ENCODE results near the gene SEPTIN1. TPM values are rescaled to one million over a fixed set of nuclear protein-coding genes. Genes with fewer than 3 reads are reported as not detected.
"Not testable (repeated sequence)": the region's sequence is repeated elsewhere in the genome, so short reads cannot be mapped to it uniquely, and the experiment has no call there.

Gene SEPTIN1
- total and polyA plus RNA-seq, 2 of the 4 experiments (the other 2 are of a cell fraction), result 0.24 TPM; not detected in 1

- H3K27ac ChIP-seq (ENCODE audit: insufficient read depth, low read length); H4K20me1 ChIP-seq (ENCODE audit: insufficient read depth, low read length); H2BK15ac ChIP-seq (ENCODE audit: low read depth, low read length); H3K23ac ChIP-seq (ENCODE audit: low read depth, low read length); H3K27me3 ChIP-seq (ENCODE audit: control insufficient read depth, insufficient read depth, low read length); H3K4me1 ChIP-seq (ENCODE audit: control insufficient read depth, insufficient read depth, low read length); H4K91ac ChIP-seq (ENCODE audit: insufficient read depth, low read depth, low read length); dilution Hi-C loops (cut with HindIII; ENCODE audit: low sequenced_read_pairs, unreplicated experiment); H3K9ac ChIP-seq (ENCODE audit: low read depth, low read length); H3K9me1 ChIP-seq (ENCODE audit: insufficient read depth, low read length); H3K79me1 ChIP-seq (ENCODE audit: low read depth in 1 of 2, low read length in 2 of 2); DNase-seq; POLR2A ChIA-PET (ENCODE audit: unreplicated experiment); H3K18ac ChIP-seq (ENCODE audit: low read depth, low read length); H3K36me3 ChIP-seq (ENCODE audit: control insufficient read depth, insufficient read depth, low read length); H2AFZ ChIP-seq (replicated peaks; ENCODE audit: low read length, poor library complexity); H2BK20ac ChIP-seq (ENCODE audit: low read depth, low read length); H3K4ac ChIP-seq (ENCODE audit: low read depth, low read length); H4K8ac ChIP-seq (ENCODE audit: low read depth in 2 of 2, low read length in 2 of 2); H3K4me3 ChIP-seq (ENCODE audit: insufficient read depth, low read depth, low read length); H2AK9ac ChIP-seq (replicated peaks; ENCODE audit: low read depth, low read length, poor library complexity); in situ Hi-C loops (cut with MboI; ENCODE audit: low sequenced_read_pairs); H2BK5ac ChIP-seq (ENCODE audit: low read depth, low read length, poor library complexity, severe bottlenecking); H3K4me2 ChIP-seq (ENCODE audit: low read depth, low read length); H2AK5ac ChIP-seq (ENCODE audit: low read depth, low read length); ATAC-seq (ENCODE audit: low read depth); intact Hi-C loops (cut with micrococcal nuclease); CTCF ChIA-PET; H3K56ac ChIP-seq (ENCODE audit: extremely low read depth, insufficient read depth, low read length); H2BK120ac ChIP-seq (ENCODE audit: low read depth, low read length); H3K14ac ChIP-seq (replicated peaks; ENCODE audit: low read depth, low read length); H3K9me3 ChIP-seq (ENCODE audit: control insufficient read depth, insufficient read depth, low read length); H4K5ac ChIP-seq (ENCODE audit: low read depth, low read length); BruUV-seq (replicated peaks): not testable (repeated sequence)
- 90% methylated on average over 2 of the region's 10 CpGs; no CpG with 5 or more reads in 1 of the 2 experiments for WGBS, 2 experiments (ENCODE audit: extremely low coverage in 2 of 2, insufficient read length in 1 of 2)
Observed at GRCh38 chr16:30337964-30338357, 44.4 kb downstream of the SEPTIN1 start.

Data from IMR-90 (cell line).